GM13977 (cell line): ENCODE results near the gene REV3L.

ENCODE experiments used
- DNase-seq: peaks from one replicate; pipeline ENCODE4 v3.0.0; 2012; ENCODE audit warnings: low spot score
- in situ Hi-C: fragments of 300-500 bp; cut with MboI; formaldehyde crosslinking; loops from one replicate; pipeline ENCODE4 v1.12.0; 2022; ENCODE audit warnings: low sequenced_read_pairs, low pct_unique_long_range_greater_than_20kb, mixed read lengths, inconsistent platforms; ENCODE audit not compliant: unreplicated experiment
- TF ChIP-seq, protein P1 (sequence below): IDR thresholded peaks from 2 replicates; pipeline ENCODE4 v1.5.1; 2012; ENCODE audit warnings: mild to moderate bottlenecking, control low read depth; ENCODE audit not compliant: insufficient read depth; ENCODE audit errors: extremely low read depth, missing control alignments

REV3L gene

GRCh38 chr6:111379302-111379701, 103.7 kb downstream of the REV3L start:
- in situ Hi-C loops: no loop called here
- no peak for DNase-seq
- TF ChIP-seq, protein P1, sequence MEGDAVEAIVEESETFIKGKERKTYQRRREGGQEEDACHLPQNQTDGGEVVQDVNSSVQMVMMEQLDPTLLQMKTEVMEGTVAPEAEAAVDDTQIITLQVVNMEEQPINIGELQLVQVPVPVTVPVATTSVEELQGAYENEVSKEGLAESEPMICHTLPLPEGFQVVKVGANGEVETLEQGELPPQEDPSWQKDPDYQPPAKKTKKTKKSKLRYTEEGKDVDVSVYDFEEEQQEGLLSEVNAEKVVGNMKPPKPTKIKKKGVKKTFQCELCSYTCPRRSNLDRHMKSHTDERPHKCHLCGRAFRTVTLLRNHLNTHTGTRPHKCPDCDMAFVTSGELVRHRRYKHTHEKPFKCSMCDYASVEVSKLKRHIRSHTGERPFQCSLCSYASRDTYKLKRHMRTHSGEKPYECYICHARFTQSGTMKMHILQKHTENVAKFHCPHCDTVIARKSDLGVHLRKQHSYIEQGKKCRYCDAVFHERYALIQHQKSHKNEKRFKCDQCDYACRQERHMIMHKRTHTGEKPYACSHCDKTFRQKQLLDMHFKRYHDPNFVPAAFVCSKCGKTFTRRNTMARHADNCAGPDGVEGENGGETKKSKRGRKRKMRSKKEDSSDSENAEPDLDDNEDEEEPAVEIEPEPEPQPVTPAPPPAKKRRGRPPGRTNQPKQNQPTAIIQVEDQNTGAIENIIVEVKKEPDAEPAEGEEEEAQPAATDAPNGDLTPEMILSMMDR: no peak

- TF ChIP-seq, protein P1: no peak
- DNase-seq: no peak
- in situ Hi-C loops: no loop called here
These were observed 105.4 kb downstream of the REV3L start for GRCh38 chr6:111377558-111378120.

GRCh38 chr6:111367393-111368088, 115.5 kb downstream of the REV3L start:
- in situ Hi-C loops: no loop called here
- TF ChIP-seq, protein P1: no peak
- no peak for DNase-seq

- in situ Hi-C loops: no loop called here
- DNase-seq: no peak
- TF ChIP-seq, protein P1: peak; percentile 25
These were observed 121.4 kb downstream of the REV3L start for GRCh38 chr6:111361648-111362047.

GRCh38 chr6:111358454-111358853, 124.6 kb downstream of the REV3L start:
- TF ChIP-seq, protein P1: no peak
- in situ Hi-C loops: no loop called here
- no peak for DNase-seq

DNA sequence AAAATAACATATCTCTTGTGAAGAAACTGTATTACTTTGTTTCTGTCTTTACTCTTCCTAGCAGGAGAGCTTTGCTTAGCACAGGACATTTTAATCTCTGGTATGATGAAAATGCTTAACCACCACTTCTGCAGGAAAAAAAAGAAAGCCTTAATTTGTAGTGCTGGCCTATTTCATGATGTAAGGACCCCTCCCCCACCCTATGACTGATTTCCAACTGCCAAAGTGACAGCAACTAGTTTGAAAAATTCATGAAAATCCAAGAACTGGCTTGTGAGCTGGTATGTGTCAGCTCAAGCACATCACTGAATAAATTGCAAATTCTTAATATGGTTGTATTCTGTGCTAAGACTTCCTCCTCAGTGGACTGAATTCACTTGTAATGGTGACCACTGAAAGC, 125.3 kb downstream of the REV3L start:
- TF ChIP-seq, protein P1: no peak
- in situ Hi-C loops: no loop called here
- no peak for DNase-seq
